CD8-positive, alpha-beta memory T cell (primary cell): ENCODE results near the gene LAIR2. TPM values are rescaled to one million over a fixed set of nuclear protein-coding genes. Genes with fewer than 3 reads are reported as not detected.

Experiments used
- CTCF ChIA-PET: fragments of 350-600 bp; sonication (Branson Sonifier 250); formaldehyde crosslinking; loops from one replicate; lab custom pipeline; 2021; ENCODE audit warnings: antibody characterized with exemption; lab: Charles Lee
- POLR2A ChIA-PET: fragments of 350-600 bp; sonication (Branson Sonifier 250); formaldehyde crosslinking; loops from one replicate; lab custom pipeline; 2021; ENCODE audit warnings: antibody characterized with exemption; lab: Charles Lee
- DNase-seq, 5 donors: peaks; one replicate each; pipeline versions ENCODE4 v3.0.0 to v3.0.0-alpha.2; 2020 to 2022; ENCODE audit warnings: mixed read lengths in 1 of 5
- H3K27ac ChIP-seq: one replicate; pipeline ENCODE4 v1.7.0; 2013; ENCODE audit warnings: low read depth, mild to moderate bottlenecking, low read length, moderate library complexity
- H3K27me3 ChIP-seq: 2 replicates; pipeline ENCODE4 v1.7.0; 2013; ENCODE audit warnings: low read length, mild to moderate bottlenecking; ENCODE audit not compliant: insufficient read depth, poor library complexity, severe bottlenecking
- H3K36me3 ChIP-seq: 2 replicates; pipeline ENCODE4 v1.7.0; 2013; ENCODE audit warnings: mild to moderate bottlenecking, low read length, moderate library complexity; ENCODE audit not compliant: insufficient read depth
- H3K4me1 ChIP-seq: 2 replicates; pipeline ENCODE4 v1.7.0; 2013; ENCODE audit warnings: mild to moderate bottlenecking, low read length, moderate library complexity; ENCODE audit not compliant: insufficient read depth
- H3K4me3 ChIP-seq: 2 replicates; pipeline ENCODE4 v1.7.0; 2013; ENCODE audit warnings: mild to moderate bottlenecking, low read length
- H3K9me3 ChIP-seq: 2 replicates; pipeline ENCODE4 v1.7.0; 2013; ENCODE audit warnings: mild to moderate bottlenecking, low read length
- H3K27ac Mint-ChIP-seq, 8 donors: one replicate each; pipeline ENCODE4 v1.8.0; 2020 to 2021; ENCODE audit warnings: mixed read lengths in 8 of 8, mild to moderate bottlenecking in 6 of 8, inconsistent platforms in 3 of 8, moderate library complexity in 3 of 8
- H3K27me3 Mint-ChIP-seq, 2 donors: one replicate each; pipeline ENCODE4 v1.8.0; 2020 to 2021; ENCODE audit warnings: mixed read lengths in 2 of 2, mild to moderate bottlenecking in 1 of 2, moderate library complexity in 1 of 2
- H3K36me3 Mint-ChIP-seq, 3 donors: one replicate each; pipeline ENCODE4 v1.8.0; 2020 to 2021; ENCODE audit warnings: mixed read lengths in 3 of 3, inconsistent platforms in 1 of 3, mild to moderate bottlenecking in 1 of 3
- H3K4me1 Mint-ChIP-seq, 3 donors: one replicate each; pipeline ENCODE4 v1.8.0; 2020 to 2021; ENCODE audit warnings: mixed read lengths in 3 of 3, inconsistent platforms in 1 of 3, mild to moderate bottlenecking in 1 of 3
- H3K4me3 Mint-ChIP-seq, 7 donors: one replicate each; pipeline ENCODE4 v1.8.0; 2020 to 2021; ENCODE audit warnings: mixed read lengths in 7 of 7, mild to moderate bottlenecking in 6 of 7, moderate library complexity in 4 of 7, inconsistent platforms in 2 of 7
- H3K9me3 Mint-ChIP-seq, 5 donors: one replicate each; pipeline ENCODE4 v1.8.0; 2020 to 2022; ENCODE audit warnings: mixed read lengths in 5 of 5, mild to moderate bottlenecking in 3 of 5, moderate library complexity in 2 of 5, inconsistent platforms in 1 of 5
- polyA plus RNA-seq: library from polyadenylated mRNA; unstranded; fragments of 300-500 nt; fragmentation: Illumina TruSeq; gene quantifications from one replicate; pipeline ENCODE4 v1.2.3, GENCODE V29; 2021
- total RNA-seq, 2 experiments: library from RNA; stranded (reverse); gene quantifications; one replicate each; pipeline ENCODE4 v1.2.3, GENCODE V29; 2021

Gene LAIR2
- total and polyA plus RNA-seq, 3 experiments from 2014 or later: 1.4 to 31.6 (median 1.4) TPM

- Mint-ChIP-seq H3K4me3 (no peak overlapping the region), H3K27ac (no peak overlapping the region), H3K4me1 (peaks cover 11 to 15% (median 13%) of the 10 kb centered on the region in 3 donors), H3K27me3 (peaks cover 20 to 32% of the 10 kb centered on the region in 2 donors), H3K9me3 (no peaks in the 10 kb centered on the region), H3K36me3 (no peaks in the 10 kb centered on the region)
- Histone ChIP-seq H3K9me3 (no peaks in the 10 kb centered on the region), H3K27ac (no peak overlapping the region), H3K27me3 (peaks cover 9% of the 10 kb centered on the region), H3K4me3 (no peak overlapping the region), H3K36me3 (no peaks in the 10 kb centered on the region), H3K4me1 (peaks cover 10% of the 10 kb centered on the region)
- ChIA-PET POLR2A (no interaction called here), CTCF (interaction anchor here (0.9 to 1.2 kb wide), 2 partner anchors 9 to 21 kb away, joined by 3 read pairs; partner anchors contain the start of gene LENG8)
- DNase-seq: peak in 1 of 5 donors; percentile 2
Observed at GRCh38 chr19:54469496-54469934, 33.1 kb upstream of the LAIR2 start.

- Histone ChIP-seq H3K27ac (no peak overlapping the region), H3K27me3 (peaks cover 9% of the 10 kb centered on the region)
- H3K4me3 Mint-ChIP-seq: peak overlapping the region in 1 of 7 donors; percentile 35
Observed at GRCh38 chr19:54470276-54470887, 32.2 kb upstream of the LAIR2 start.

GRCh38 chr19:54470991-54471782 lies 31.4 kb upstream of the LAIR2 start:
- Histone ChIP-seq H3K4me1 (peaks cover 6% of the 10 kb centered on the region), H3K27me3 (peaks cover 9% of the 10 kb centered on the region), H3K9me3 (no peaks in the 10 kb centered on the region), H3K4me3 (no peak overlapping the region), H3K36me3 (no peaks in the 10 kb centered on the region), H3K27ac (no peak overlapping the region)
- Mint-ChIP-seq H3K4me1 (peaks cover 6 to 13% (median 11%) of the 10 kb centered on the region in 3 donors), H3K9me3 (no peaks in the 10 kb centered on the region), H3K27me3 (peaks cover 20 to 37% of the 10 kb centered on the region in 2 donors), H3K4me3 (no peak overlapping the region), H3K36me3 (no peaks in the 10 kb centered on the region), H3K27ac (no peak overlapping the region)
- peak in 1 of 5 donors; percentile 42 for DNase-seq
- ChIA-PET CTCF (interaction anchor here (1.6 kb wide), 1 partner anchor 10 kb away, joined by 6 read pairs; no protein-coding TSS in a partner anchor), POLR2A (no interaction called here)

More at GRCh38 chr19:54470276-54470887, 32.2 kb upstream of the LAIR2 start:
- peaks cover 20 to 37% of the 10 kb centered on the region in 2 donors for H3K27me3 Mint-ChIP-seq
- H3K9me3 ChIP-seq: no peaks in the 10 kb centered on the region
- DNase-seq: peak in 1 of 5 donors; percentile 2
- ChIA-PET POLR2A (no interaction called here), CTCF (interaction anchor here (0.9 to 1.6 kb wide), 2 partner anchors 11 to 22 kb away, joined by 3 to 6 read pairs; partner anchors contain the start of gene LENG8)
- no peak overlapping the region for H3K4me3 ChIP-seq
- no peaks in the 10 kb centered on the region for H3K36me3 Mint-ChIP-seq
- no peaks in the 10 kb centered on the region for H3K9me3 Mint-ChIP-seq
- peak overlapping the region in 1 of 8 donors; percentile 14 for H3K27ac Mint-ChIP-seq
- no peaks in the 10 kb centered on the region for H3K36me3 ChIP-seq
- H3K4me1 Mint-ChIP-seq: peaks cover 10 to 13% (median 11%) of the 10 kb centered on the region in 3 donors
- peaks cover 6% of the 10 kb centered on the region for H3K4me1 ChIP-seq

- H3K4me3 Mint-ChIP-seq: no peak within 1 kb of the TSS
Observed at GRCh38 chr19:54473071-54473891, 29.4 kb upstream of the LAIR2 start, which contains the start of gene CDC42EP5. CDC42EP5 (minus strand) TSS chr19:54473296; CDS start chr19:54465547, 7,749 bp downstream.

GRCh38 chr19:54473892-54474372 lies 28.7 kb upstream of the LAIR2 start:
- POLR2A ChIA-PET: no interaction called here
- CTCF ChIA-PET: interaction anchor here (0.8 kb wide), 2 partner anchors 30 to 35 kb away, joined by 3 read pairs; no protein-coding TSS in a partner anchor
- Mint-ChIP-seq H3K27me3 (peaks cover 14 to 55% of the 10 kb centered on the region in 2 donors), H3K4me3 (no peak overlapping the region), H3K4me1 (peaks cover 6 to 13% (median 7%) of the 10 kb centered on the region in 3 donors), H3K36me3 (no peaks in the 10 kb centered on the region), H3K9me3 (no peaks in the 10 kb centered on the region), H3K27ac (no peak overlapping the region)
- no peak overlapping the region for H3K27ac ChIP-seq
- peaks cover 9% of the 10 kb centered on the region for H3K27me3 ChIP-seq
- peaks cover 6% of the 10 kb centered on the region for H3K4me1 ChIP-seq
- H3K36me3 ChIP-seq: no peaks in the 10 kb centered on the region
- no peak for DNase-seq
- no peak overlapping the region for H3K4me3 ChIP-seq
- no peaks in the 10 kb centered on the region for H3K9me3 ChIP-seq

More at GRCh38 chr19:54473071-54473891, 29.4 kb upstream of the LAIR2 start, which contains the start of gene CDC42EP5:
- Histone ChIP-seq H3K36me3 (no peaks in the 10 kb centered on the region), H3K4me3 (no peak within 1 kb of the TSS), H3K4me1 (peaks cover 6% of the 10 kb centered on the region), H3K27me3 (peaks cover 9% of the 10 kb centered on the region), H3K27ac (no peak within 1 kb of the TSS), H3K9me3 (no peaks in the 10 kb centered on the region)
- H3K4me1 Mint-ChIP-seq: peaks cover 6 to 10% (median 7%) of the 10 kb centered on the region in 3 donors
- H3K27ac Mint-ChIP-seq: peak within 1 kb of the TSS in 1 of 8 donors; percentile 34
- ChIA-PET POLR2A (no interaction called here), CTCF (interaction anchor here (0.6 to 0.8 kb wide), 4 partner anchors 11 to 557 kb away, joined by 3 read pairs; no protein-coding TSS in a partner anchor)
- H3K36me3 Mint-ChIP-seq: no peaks in the 10 kb centered on the region
- H3K9me3 Mint-ChIP-seq: no peaks in the 10 kb centered on the region
- peaks cover 20 to 49% of the 10 kb centered on the region in 2 donors for H3K27me3 Mint-ChIP-seq
- DNase-seq: no peak

GRCh38 chr19:54475706-54476105 lies 26.9 kb upstream of the LAIR2 start:
- POLR2A ChIA-PET: no interaction called here
- Mint-ChIP-seq H3K4me3 (no peak overlapping the region), H3K27ac (no peak overlapping the region), H3K36me3 (no peaks in the 10 kb centered on the region), H3K4me1 (peaks cover 2 to 7% (median 3%) of the 10 kb centered on the region in 3 donors), H3K27me3 (peaks cover 8 to 46% of the 10 kb centered on the region in 2 donors), H3K9me3 (no peaks in the 10 kb centered on the region)
- Histone ChIP-seq H3K4me3 (no peak overlapping the region), H3K27me3 (peaks cover 3% of the 10 kb centered on the region), H3K27ac (no peak overlapping the region), H3K4me1 (peaks cover 3% of the 10 kb centered on the region), H3K36me3 (no peaks in the 10 kb centered on the region), H3K9me3 (no peaks in the 10 kb centered on the region)
- no peak for DNase-seq
- CTCF ChIA-PET: no interaction called here

GRCh38 chr19:54477650-54478049 lies 25.0 kb upstream of the LAIR2 start:
- DNase-seq: no peak

More at GRCh38 chr19:54477650-54478049, 25.0 kb upstream of the LAIR2 start:
- ChIA-PET CTCF (interaction anchor here (0.9 to 1.6 kb wide), 3 partner anchors 24 to 87 kb away, joined by 3 read pairs; no protein-coding TSS in a partner anchor), POLR2A (no interaction called here)
- Histone ChIP-seq H3K4me1 (peaks cover 6% of the 10 kb centered on the region), H3K27ac (no peak overlapping the region), H3K9me3 (no peaks in the 10 kb centered on the region), H3K36me3 (no peaks in the 10 kb centered on the region), H3K4me3 (no peak overlapping the region), H3K27me3 (no peaks in the 10 kb centered on the region)
- H3K4me3 Mint-ChIP-seq: no peak overlapping the region
- no peaks in the 10 kb centered on the region for H3K36me3 Mint-ChIP-seq
- H3K9me3 Mint-ChIP-seq: no peaks in the 10 kb centered on the region
- H3K4me1 Mint-ChIP-seq: peaks cover 10 to 11% (median 11%) of the 10 kb centered on the region in 3 donors
- H3K27me3 Mint-ChIP-seq: peaks cover 11 to 50% of the 10 kb centered on the region in 2 donors
- no peak overlapping the region for H3K27ac Mint-ChIP-seq
